T follicular helper cell (primary cell): ENCODE results near the gene MAP1B.

Experiments used
- DNase-seq: peaks from one replicate; pipeline ENCODE4 v3.0.0-alpha.2; 2020; ENCODE audit warnings: low read depth

Gene MAP1B

GRCh38 chr5:72133212-72133990 lies 26.1 kb downstream of the MAP1B start:
- no peak for DNase-seq

- DNase-seq: no peak
Measured at GRCh38 chr5:72134226-72134899, 27.1 kb downstream of the MAP1B start.

GRCh38 chr5:72137826-72138409 lies 30.6 kb downstream of the MAP1B start:
- DNase-seq: no peak

GRCh38 chr5:72138943-72139521 lies 31.8 kb downstream of the MAP1B start:
- no peak for DNase-seq

- no peak for DNase-seq
Measured at GRCh38 chr5:72140711-72141110, 33.4 kb downstream of the MAP1B start.

GRCh38 chr5:72141440-72142355 lies 34.4 kb downstream of the MAP1B start:
- DNase-seq: no peak

- DNase-seq: no peak
Measured at GRCh38 chr5:72144762-72145161, 37.5 kb downstream of the MAP1B start.

GRCh38 chr5:72145348-72145747 lies 38.1 kb downstream of the MAP1B start:
- DNase-seq: no peak

- no peak for DNase-seq
Measured at GRCh38 chr5:72146056-72146455, 38.8 kb downstream of the MAP1B start.

GRCh38 chr5:72147569-72147968 lies 40.3 kb downstream of the MAP1B start:
- no peak for DNase-seq

- DNase-seq: no peak
Measured at GRCh38 chr5:72149742-72150141, 42.5 kb downstream of the MAP1B start.

- no peak for DNase-seq
Measured at GRCh38 chr5:72151169-72151568, 43.9 kb downstream of the MAP1B start.

GRCh38 chr5:72151646-72152045 lies 44.4 kb downstream of the MAP1B start:
- DNase-seq: no peak

- no peak for DNase-seq
Measured at GRCh38 chr5:72152545-72152944, 45.3 kb downstream of the MAP1B start.

GRCh38 chr5:72153551-72153950 lies 46.3 kb downstream of the MAP1B start:
- no peak for DNase-seq

- DNase-seq: no peak
Measured at GRCh38 chr5:72154076-72154756, 46.9 kb downstream of the MAP1B start.

- no peak for DNase-seq
Measured at GRCh38 chr5:72156946-72157624, 49.8 kb downstream of the MAP1B start.

GRCh38 chr5:72157625-72157962 lies 50.3 kb downstream of the MAP1B start:
- no peak for DNase-seq

GRCh38 chr5:72159501-72159911 lies 52.2 kb downstream of the MAP1B start:
- no peak for DNase-seq

GRCh38 chr5:72160329-72160728 lies 53.1 kb downstream of the MAP1B start:
- DNase-seq: no peak

- no peak for DNase-seq
Measured at GRCh38 chr5:72160959-72161358, 53.7 kb downstream of the MAP1B start.
